PC-3 (cell line): ENCODE results near the gene KCNQ1. TPM values are rescaled to one million over a fixed set of nuclear protein-coding genes. Genes with fewer than 3 reads are reported as not detected.

Experiments used
- ATAC-seq: fragments of 200-7000 bp; cut with Tn5 transposase; 2 replicates; pipeline ENCODE4 v1.9.1; 2020; ENCODE audit warnings: mild to moderate bottlenecking, moderate library complexity
- BruUV-seq: library from RNA; stranded (reverse); fragments of 400-500 nt; replicated peaks from 2 replicates; lab custom pipeline; 2021; lab: Mats Ljungman, UMichigan
- CTCF ChIA-PET: fragments of 300-600 bp; sonication (Branson Sonifier 250); formaldehyde crosslinking; loops from one replicate; lab custom pipeline; 2022; ENCODE audit warnings: antibody characterized with exemption; lab: Charles Lee
- POLR2A ChIA-PET: fragments of 300-600 bp; sonication (Branson Sonifier 250); formaldehyde crosslinking; loops from one replicate; lab custom pipeline; 2022; ENCODE audit warnings: antibody characterized with exemption; ENCODE audit not compliant: unreplicated experiment; lab: Charles Lee
- DNase-seq: peaks from one replicate; pipeline ENCODE4 v3.0.0-alpha.2; 2015
- H2AFZ ChIP-seq: fragments of 300-600 bp; sonication (generic); 2 replicates; pipeline ENCODE4 v1.6.0; 2016; ENCODE audit warnings: antibody characterized with exemption, low read length
- H3F3A ChIP-seq: fragments of 300-600 bp; sonication (generic); one replicate; pipeline ENCODE4 v1.6.0; 2017; ENCODE audit warnings: antibody characterized with exemption, low read length, control low read depth, mild to moderate bottlenecking; ENCODE audit not compliant: unreplicated experiment
- H3K27ac ChIP-seq: fragments of 300-600 bp; sonication (generic); 2 replicates; pipeline ENCODE4 v1.5.1; 2016; ENCODE audit warnings: mild to moderate bottlenecking, low read length
- H3K27me3 ChIP-seq: fragments of 300-600 bp; sonication (generic); 2 replicates; pipeline ENCODE4 v1.6.1; 2016; ENCODE audit warnings: low read length, mixed read lengths
- H3K36me3 ChIP-seq: fragments of 300-600 bp; sonication (generic); 2 replicates; pipeline ENCODE4 v1.6.1; 2016; ENCODE audit warnings: low read depth, mixed run types, low read length, mixed read lengths
- H3K4me1 ChIP-seq: fragments of 300-600 bp; sonication (generic); 2 replicates; pipeline ENCODE4 v1.5.1; 2016; ENCODE audit warnings: low read length; ENCODE audit not compliant: insufficient read depth
- H3K4me2 ChIP-seq: fragments of 300-600 bp; sonication (generic); 2 replicates; pipeline ENCODE4 v1.6.0; 2016; ENCODE audit warnings: low read length
- H3K4me3 ChIP-seq: fragments of 300-600 bp; sonication (generic); 2 replicates; pipeline ENCODE4 v1.5.1; 2016; ENCODE audit warnings: mild to moderate bottlenecking, low read length, mixed read lengths
- H3K79me2 ChIP-seq: fragments of 300-600 bp; sonication (generic); 2 replicates; pipeline ENCODE4 v1.6.1; 2017; ENCODE audit warnings: low read length, mixed read lengths
- H3K9ac ChIP-seq: fragments of 300-600 bp; sonication (generic); 2 replicates; pipeline ENCODE4 v1.6.0; 2016; ENCODE audit warnings: mild to moderate bottlenecking, low read length
- H3K9me2 ChIP-seq: fragments of 300-600 bp; sonication (generic); replicated peaks from 2 replicates; pipeline ENCODE4 v1.6.1; 2016; ENCODE audit warnings: mixed run types, low read length, mixed read lengths
- H3K9me3 ChIP-seq: fragments of 300-600 bp; sonication (generic); 2 replicates; pipeline ENCODE4 v1.6.1; 2016; ENCODE audit warnings: low read length, mixed read lengths
- H4K20me1 ChIP-seq: fragments of 300-600 bp; sonication (generic); 2 replicates; pipeline ENCODE4 v1.6.1; 2016; ENCODE audit warnings: low read length, mixed read lengths
- EZH2 ChIP-seq: fragments of 300-600 bp; sonication (generic); IDR thresholded peaks from one replicate; pipeline ENCODE4 v1.6.1; 2017; ENCODE audit warnings: antibody characterized with exemption, mild to moderate bottlenecking, low read length; ENCODE audit not compliant: unreplicated experiment
- EZH2phosphoT487 ChIP-seq: fragments of 300-600 bp; sonication (generic); IDR thresholded peaks from 2 replicates; pipeline ENCODE4 v1.6.1; 2018; ENCODE audit warnings: mild to moderate bottlenecking, antibody characterized with exemption, low read length, borderline replicate concordance
- intact Hi-C: fragments of 100-400 bp; cut with micrococcal nuclease; formaldehyde crosslinking; loops from 2 replicates; pipeline ENCODE4 v1.9.0; 2023
- total RNA-seq: library from RNA; depleted of rRNA; stranded (reverse); fragments of >200 nt; gene quantifications from 2 replicates; pipeline ENCODE4 v1.2.3, GENCODE V29; 2014
- TF ChIP-seq, protein P1 (sequence below): fragments of 300-600 bp; sonication (generic); conservative IDR thresholded peaks from 2 replicates; pipeline ENCODE4 v1.5.1; 2017; ENCODE audit warnings: antibody characterized with exemption, low read depth, mild to moderate bottlenecking, low read length

KCNQ1 gene
- total RNA-seq, 1 experiment from 2014 or later = 0.40 TPM

- H3K27ac ChIP-seq = no peak overlapping the region
- no peaks in the 10 kb centered on the region for H3K79me2 ChIP-seq
- H3K4me2 ChIP-seq = no peak overlapping the region
- no peaks in the 10 kb centered on the region for H3K27me3 ChIP-seq
- no peaks in the 10 kb centered on the region for H4K20me1 ChIP-seq
- ChIA-PET POLR2A (no interaction called here), CTCF (no interaction called here)
- H3K9ac ChIP-seq = no peak overlapping the region
- peaks cover 5% of the 10 kb centered on the region; the same call in 1 of the 2 replicates for H3K4me1 ChIP-seq
- no peak for DNase-seq
- intact Hi-C loops = no loop called here
- no peak overlapping the region for H3K4me3 ChIP-seq
- H2AFZ ChIP-seq = no peak overlapping the region
- TF ChIP-seq, protein P1, sequence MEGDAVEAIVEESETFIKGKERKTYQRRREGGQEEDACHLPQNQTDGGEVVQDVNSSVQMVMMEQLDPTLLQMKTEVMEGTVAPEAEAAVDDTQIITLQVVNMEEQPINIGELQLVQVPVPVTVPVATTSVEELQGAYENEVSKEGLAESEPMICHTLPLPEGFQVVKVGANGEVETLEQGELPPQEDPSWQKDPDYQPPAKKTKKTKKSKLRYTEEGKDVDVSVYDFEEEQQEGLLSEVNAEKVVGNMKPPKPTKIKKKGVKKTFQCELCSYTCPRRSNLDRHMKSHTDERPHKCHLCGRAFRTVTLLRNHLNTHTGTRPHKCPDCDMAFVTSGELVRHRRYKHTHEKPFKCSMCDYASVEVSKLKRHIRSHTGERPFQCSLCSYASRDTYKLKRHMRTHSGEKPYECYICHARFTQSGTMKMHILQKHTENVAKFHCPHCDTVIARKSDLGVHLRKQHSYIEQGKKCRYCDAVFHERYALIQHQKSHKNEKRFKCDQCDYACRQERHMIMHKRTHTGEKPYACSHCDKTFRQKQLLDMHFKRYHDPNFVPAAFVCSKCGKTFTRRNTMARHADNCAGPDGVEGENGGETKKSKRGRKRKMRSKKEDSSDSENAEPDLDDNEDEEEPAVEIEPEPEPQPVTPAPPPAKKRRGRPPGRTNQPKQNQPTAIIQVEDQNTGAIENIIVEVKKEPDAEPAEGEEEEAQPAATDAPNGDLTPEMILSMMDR = no peak
- TF ChIP-seq EZH2 (no peak), EZH2phosphoT487 (no peak)
- H3F3A ChIP-seq = no peaks in the 10 kb centered on the region
- H3K9me2 ChIP-seq = no peaks in the 10 kb centered on the region
- no TSS peak for BruUV-seq
- H3K36me3 ChIP-seq = no peaks in the 10 kb centered on the region
- no peaks in the 10 kb centered on the region for H3K9me3 ChIP-seq
- no peak for ATAC-seq
Measured at GRCh38 chr11:2465202-2466068, 20.6 kb downstream of the KCNQ1 start.

DNA sequence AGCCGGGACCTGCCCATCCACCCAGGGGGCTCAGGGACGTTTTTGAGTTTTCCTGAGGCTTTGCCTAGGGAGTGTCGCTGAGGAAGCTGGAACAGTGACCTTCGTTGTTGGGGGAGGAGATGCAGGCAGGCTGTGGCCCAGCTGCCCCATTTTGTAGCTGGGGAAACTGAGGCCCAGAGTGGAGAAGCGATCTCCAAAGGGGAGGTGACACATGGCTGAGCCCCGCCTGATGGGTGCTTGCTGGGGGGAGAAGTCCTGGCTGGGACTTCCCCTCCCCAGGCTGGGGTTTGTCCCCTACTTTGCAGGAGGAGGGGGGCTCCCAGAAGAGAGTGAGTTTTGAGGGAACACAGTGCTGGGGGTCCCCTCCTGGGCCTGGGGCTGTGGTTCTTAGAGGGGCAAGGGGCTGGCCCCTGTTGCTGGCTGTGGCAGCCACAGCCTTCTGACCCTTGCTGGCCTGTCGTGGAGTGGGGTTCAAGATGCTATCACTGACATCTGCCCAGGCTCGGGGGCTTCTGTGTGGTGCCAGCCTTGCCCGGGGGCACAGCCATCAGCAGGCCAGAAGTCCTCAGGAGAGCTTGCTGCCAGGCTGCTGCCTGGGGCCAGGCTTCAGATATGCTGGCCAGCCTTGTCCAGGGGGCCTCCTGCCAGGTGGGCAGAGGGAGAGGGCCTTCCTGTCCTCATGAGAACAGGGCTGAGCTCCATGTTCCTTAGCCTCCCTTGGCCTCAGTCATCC is 21.4 kb downstream of the KCNQ1 start:
- no peak overlapping the region for H2AFZ ChIP-seq
- no peaks in the 10 kb centered on the region for H4K20me1 ChIP-seq
- peaks cover 5% of the 10 kb centered on the region; the same call in 1 of the 2 replicates for H3K4me1 ChIP-seq
- intact Hi-C loops = no loop called here
- no peaks in the 10 kb centered on the region for H3K27me3 ChIP-seq
- H3K79me2 ChIP-seq = no peaks in the 10 kb centered on the region
- POLR2A ChIA-PET = no interaction called here
- H3K9ac ChIP-seq = no peak overlapping the region
- no peaks in the 10 kb centered on the region for H3F3A ChIP-seq
- ATAC-seq (no peak), DNase-seq (no peak)
- no peaks in the 10 kb centered on the region for H3K9me2 ChIP-seq
- no peaks in the 10 kb centered on the region for H3K36me3 ChIP-seq
- no peak for TF ChIP-seq EZH2
- no peak for TF ChIP-seq EZH2phosphoT487
- TF ChIP-seq, protein P1 = no peak
- no peaks in the 10 kb centered on the region for H3K9me3 ChIP-seq
- no peak overlapping the region for H3K4me2 ChIP-seq
- no TSS peak for BruUV-seq
- H3K27ac ChIP-seq = no peak overlapping the region
- no peak overlapping the region for H3K4me3 ChIP-seq
- CTCF ChIA-PET = no interaction called here
